ENCODE results near the gene IFT20.

Gene IFT20

GRCh38 chr17:28357901-28358197 is 22.6 kb upstream of the IFT20 start:
- ATAC-seq = no peak
- TF ChIP-seq ZNF8 (CRISPR knock-in tag; IDR thresholded peaks at IDR 0.05) (no peak), POU6F1 (CRISPR knock-in tag; IDR thresholded peaks at IDR 0.05; ENCODE audit: borderline replicate concordance, low read depth) (no peak), SNAI2 (CRISPR knock-in tag; IDR thresholded peaks at IDR 0.05) (no peak), BACH2 (CRISPR knock-in tag; IDR thresholded peaks at IDR 0.05; ENCODE audit: borderline replicate concordance) (no peak), OSR1 (CRISPR knock-in tag; IDR thresholded peaks at IDR 0.05) (no peak)

GRCh38 chr17:28357061-28357900 is 22.0 kb upstream of the IFT20 start, which contains the start of gene POLDIP2:
POLDIP2 (minus strand) TSS chr17:28357527; CDS start chr17:28357448, 79 bp downstream.
- peak; percentile 100 for ATAC-seq
- TF ChIP-seq ZNF8 (CRISPR knock-in tag; IDR thresholded peaks at IDR 0.05) (no peak), CREB5 (CRISPR knock-in tag; IDR thresholded peaks at IDR 0.05; ENCODE audit: low read depth) (no peak), ISL1 (CRISPR knock-in tag; IDR thresholded peaks at IDR 0.05) (no peak), ARNTL (CRISPR knock-in tag; IDR thresholded peaks at IDR 0.05; ENCODE audit: borderline replicate concordance, low read depth) (no peak), TSHZ2 (CRISPR knock-in tag; IDR thresholded peaks at IDR 0.05) (no peak), ESRRG (CRISPR knock-in tag; IDR thresholded peaks at IDR 0.05) (no peak)

- no peak for ATAC-seq
- TF ChIP-seq ARNTL (CRISPR knock-in tag; IDR thresholded peaks at IDR 0.05; ENCODE audit: borderline replicate concordance, low read depth) (no peak), CSDC2 (CRISPR knock-in tag; IDR thresholded peaks at IDR 0.05) (no peak), BACH2 (CRISPR knock-in tag; IDR thresholded peaks at IDR 0.05; ENCODE audit: borderline replicate concordance) (no peak), ZNF8 (CRISPR knock-in tag; IDR thresholded peaks at IDR 0.05) (no peak), TSHZ2 (CRISPR knock-in tag; IDR thresholded peaks at IDR 0.05) (no peak), TCF4 (CRISPR knock-in tag; IDR thresholded peaks at IDR 0.05; ENCODE audit: borderline replicate concordance) (no peak), ISL1 (CRISPR knock-in tag; IDR thresholded peaks at IDR 0.05) (no peak), ZFP30 (CRISPR knock-in tag; IDR thresholded peaks at IDR 0.05) (no peak), RARB (CRISPR knock-in tag; IDR thresholded peaks at IDR 0.05) (no peak)
Measured at GRCh38 chr17:28350271-28350670, 15.0 kb upstream of the IFT20 start.

- TF ChIP-seq ARNTL (CRISPR knock-in tag; IDR thresholded peaks at IDR 0.05; ENCODE audit: borderline replicate concordance, low read depth) (no peak), ZFP3 (CRISPR knock-in tag; IDR thresholded peaks at IDR 0.05) (no peak)
- no peak for ATAC-seq
Measured at GRCh38 chr17:28348979-28349378, 13.7 kb upstream of the IFT20 start.

GRCh38 chr17:28347261-28347891 is 12.1 kb upstream of the IFT20 start:
- TF ChIP-seq CSDC2 (CRISPR knock-in tag; IDR thresholded peaks at IDR 0.05) = peak; percentile 46; the same call in 1 of the 2 replicates
- 0 out of 2 replicates have a peak, but pooled peaks have one; percentile 3 for TF ChIP-seq GLIS3 (CRISPR knock-in tag; IDR thresholded peaks at IDR 0.05)
- TF ChIP-seq SNAI2 (CRISPR knock-in tag; IDR thresholded peaks at IDR 0.05) = no peak

More at GRCh38 chr17:28347261-28347891, 12.1 kb upstream of the IFT20 start:
- ATAC-seq = peak; percentile 89

Data from SK-N-SH treated with all-trans-retinoic acid at 6 μM for 48 hours (cell line).